NCI-H1436 (cell line): ENCODE results near the gene BIRC5.

Experiments
- DNase-seq: peaks from one replicate; lab custom pipeline; 2025; lab: John Stamatoyannopoulos, UW

The BIRC5 gene

GRCh38 chr17:78256707-78257591 is 42.9 kb downstream of the BIRC5 start:
- no peak for DNase-seq

- no peak for DNase-seq
Measured at GRCh38 chr17:78257810-78258322, 43.8 kb downstream of the BIRC5 start.

- no peak for DNase-seq
Measured at GRCh38 chr17:78258323-78259191, 44.5 kb downstream of the BIRC5 start.

GRCh38 chr17:78259192-78259554 is 45.1 kb downstream of the BIRC5 start:
- DNase-seq, result no peak

- DNase-seq, result no peak
Measured at GRCh38 chr17:78263063-78263735, 49.1 kb downstream of the BIRC5 start.

GRCh38 chr17:78263736-78264340 is 49.8 kb downstream of the BIRC5 start:
- DNase-seq, result no peak

GRCh38 chr17:78264590-78264989 is 50.5 kb downstream of the BIRC5 start:
- DNase-seq, result no peak

- no peak for DNase-seq
Measured at GRCh38 chr17:78265121-78265520, 51.1 kb downstream of the BIRC5 start.

GRCh38 chr17:78266231-78266631 is 52.2 kb downstream of the BIRC5 start:
- DNase-seq, result no peak

GRCh38 chr17:78266771-78267170 is 52.7 kb downstream of the BIRC5 start:
- no peak for DNase-seq

- DNase-seq, result no peak
Measured at GRCh38 chr17:78267253-78268073, 53.4 kb downstream of the BIRC5 start.

- DNase-seq, result no peak
Measured at GRCh38 chr17:78268191-78268874, 54.3 kb downstream of the BIRC5 start.

- no peak for DNase-seq
Measured at GRCh38 chr17:78268951-78269905, 55.2 kb downstream of the BIRC5 start.

- DNase-seq, result peak; percentile 41
Measured at GRCh38 chr17:78269955-78270381, 55.9 kb downstream of the BIRC5 start.

GRCh38 chr17:78271419-78272170 is 57.5 kb downstream of the BIRC5 start:
- no peak for DNase-seq

GRCh38 chr17:78272181-78272913 is 58.3 kb downstream of the BIRC5 start:
- DNase-seq, result peak; percentile 36

- DNase-seq, result no peak
Measured at GRCh38 chr17:78272914-78273258, 58.8 kb downstream of the BIRC5 start.

- DNase-seq, result no peak
Measured at GRCh38 chr17:78273813-78274212, 59.8 kb downstream of the BIRC5 start.
